WI38 (cell line): ENCODE data around the gene TLN1.

ENCODE experiments used
- H3K4me3 ChIP-seq: 2 replicates; pipeline ENCODE4 v1.5.1; 2011; ENCODE audit warnings: low read depth, mild to moderate bottlenecking, control low read depth, low read length
- TF ChIP-seq, protein P1 (sequence below): IDR thresholded peaks from 2 replicates; pipeline ENCODE4 v1.5.1; 2012; ENCODE audit warnings: low read depth, mild to moderate bottlenecking, control low read depth, low read length

The TLN1 gene

GRCh38 chr9:35771075-35771433 lies 39.1 kb upstream of the TLN1 start:
- TF ChIP-seq, protein P1, sequence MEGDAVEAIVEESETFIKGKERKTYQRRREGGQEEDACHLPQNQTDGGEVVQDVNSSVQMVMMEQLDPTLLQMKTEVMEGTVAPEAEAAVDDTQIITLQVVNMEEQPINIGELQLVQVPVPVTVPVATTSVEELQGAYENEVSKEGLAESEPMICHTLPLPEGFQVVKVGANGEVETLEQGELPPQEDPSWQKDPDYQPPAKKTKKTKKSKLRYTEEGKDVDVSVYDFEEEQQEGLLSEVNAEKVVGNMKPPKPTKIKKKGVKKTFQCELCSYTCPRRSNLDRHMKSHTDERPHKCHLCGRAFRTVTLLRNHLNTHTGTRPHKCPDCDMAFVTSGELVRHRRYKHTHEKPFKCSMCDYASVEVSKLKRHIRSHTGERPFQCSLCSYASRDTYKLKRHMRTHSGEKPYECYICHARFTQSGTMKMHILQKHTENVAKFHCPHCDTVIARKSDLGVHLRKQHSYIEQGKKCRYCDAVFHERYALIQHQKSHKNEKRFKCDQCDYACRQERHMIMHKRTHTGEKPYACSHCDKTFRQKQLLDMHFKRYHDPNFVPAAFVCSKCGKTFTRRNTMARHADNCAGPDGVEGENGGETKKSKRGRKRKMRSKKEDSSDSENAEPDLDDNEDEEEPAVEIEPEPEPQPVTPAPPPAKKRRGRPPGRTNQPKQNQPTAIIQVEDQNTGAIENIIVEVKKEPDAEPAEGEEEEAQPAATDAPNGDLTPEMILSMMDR, result no peak
- H3K4me3 ChIP-seq, result no peak overlapping the region

DNA sequence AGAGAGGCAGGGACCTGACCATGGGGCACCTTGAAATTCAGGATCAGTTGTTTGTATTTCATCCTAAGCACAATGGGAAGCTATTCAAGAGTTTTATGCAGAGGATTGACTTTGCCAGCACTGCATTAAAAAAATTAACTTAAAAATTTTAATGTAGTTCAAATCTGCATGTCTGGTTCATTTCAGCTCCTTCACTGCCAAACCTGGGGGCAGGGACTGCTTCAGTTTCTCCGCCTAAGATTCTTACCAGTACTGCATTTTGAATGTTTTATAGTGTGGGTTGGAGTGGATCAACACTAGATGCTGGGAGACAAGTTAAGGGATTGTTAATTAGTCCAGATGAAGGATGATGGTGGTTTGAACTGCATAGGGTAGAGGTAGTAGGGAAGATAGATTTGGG lies 37.8 kb upstream of the TLN1 start:
- H3K4me3 ChIP-seq, result no peak overlapping the region
- TF ChIP-seq, protein P1, result no peak

DNA sequence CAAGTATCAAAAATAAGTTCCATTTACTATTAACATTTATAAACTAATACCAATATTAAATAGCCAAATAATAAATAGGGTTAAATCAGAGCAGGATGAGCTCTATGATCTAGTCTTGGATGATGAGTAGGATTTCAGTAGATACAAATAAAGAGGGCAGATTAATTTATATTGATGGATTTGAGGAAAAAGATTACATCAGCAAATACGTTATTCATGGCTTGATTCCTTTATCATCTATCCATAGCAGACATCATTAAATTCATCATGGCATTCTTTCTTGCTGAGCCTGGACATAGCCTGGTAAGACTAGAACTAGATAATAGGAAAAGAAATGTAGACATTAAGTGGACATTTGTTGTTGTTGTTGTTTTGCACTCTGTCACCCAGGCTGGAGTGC lies 35.5 kb upstream of the TLN1 start:
- TF ChIP-seq, protein P1, result no peak
- H3K4me3 ChIP-seq, result no peak overlapping the region

- TF ChIP-seq, protein P1, result no peak
- H3K4me3 ChIP-seq, result no peak overlapping the region
These were observed 35.0 kb upstream of the TLN1 start for GRCh38 chr9:35766997-35767396.

DNA sequence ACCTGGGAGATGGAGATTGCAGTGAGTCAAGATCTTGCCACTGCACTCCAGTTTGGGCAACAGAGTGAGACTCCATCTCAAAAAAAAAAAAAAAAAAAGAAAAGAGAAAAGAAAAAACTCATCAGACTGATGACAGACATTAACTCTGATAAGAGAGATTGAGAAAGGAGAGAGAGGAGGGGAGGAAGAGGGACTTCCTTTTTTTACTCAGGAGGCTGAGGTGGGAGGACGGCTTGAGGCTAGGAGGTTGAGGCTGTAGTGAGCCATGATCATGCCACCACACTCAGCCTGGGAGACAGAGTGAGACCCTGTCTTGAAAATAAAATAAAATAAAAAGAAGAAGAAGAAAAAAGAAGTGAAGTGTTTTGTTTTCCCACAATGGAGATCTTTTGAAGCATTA lies 31.8 kb upstream of the TLN1 start:
- no peak overlapping the region for H3K4me3 ChIP-seq
- TF ChIP-seq, protein P1, result no peak

- TF ChIP-seq, protein P1, result no peak
- no peak overlapping the region for H3K4me3 ChIP-seq
These were observed 31.2 kb upstream of the TLN1 start for GRCh38 chr9:35763181-35763580.

GRCh38 chr9:35760651-35761050 lies 28.7 kb upstream of the TLN1 start:
- TF ChIP-seq, protein P1, result no peak
- no peak overlapping the region for H3K4me3 ChIP-seq
